M059J (cell line): Measurements from ENCODE around the gene GRK3. TPM values are rescaled to one million over a fixed set of nuclear protein-coding genes. Genes with fewer than 3 reads are reported as not detected.
A peak's percentile ranks its signal among the peaks of the same experiment; 100 is the strongest.

ENCODE experiments used
- DNase-seq: peaks from one replicate; pipeline ENCODE4 v3.0.0-alpha.2; 2012; ENCODE audit warnings: low read depth
- total RNA-seq: library from RNA; depleted of rRNA; stranded (reverse); fragments of >200 nt; shearing (Covaris generic); gene quantifications from 2 replicates; pipeline ENCODE4 v1.2.3, GENCODE V29; 2014

The GRK3 gene
- total RNA-seq, 1 experiment from 2014 or later: 4.6 TPM

DNA sequence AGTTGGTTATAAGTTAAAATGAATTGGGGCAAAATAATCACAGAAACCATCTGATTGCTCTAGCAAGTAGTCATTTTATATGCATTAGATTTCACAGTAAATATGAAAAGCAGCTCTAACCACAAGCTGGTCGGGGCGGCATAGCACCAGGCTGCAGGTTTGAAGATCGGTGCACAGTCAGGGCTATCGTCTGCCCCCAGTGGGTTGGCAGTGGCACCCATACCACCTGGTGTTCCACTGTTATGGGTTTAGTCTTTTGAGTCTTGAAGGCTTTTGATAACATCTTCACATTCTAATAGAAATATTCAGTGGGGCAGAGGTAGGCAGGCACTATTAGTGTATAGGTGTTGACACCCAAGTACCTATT, 62.1 kb downstream of the GRK3 start:
- no peak for DNase-seq

DNA sequence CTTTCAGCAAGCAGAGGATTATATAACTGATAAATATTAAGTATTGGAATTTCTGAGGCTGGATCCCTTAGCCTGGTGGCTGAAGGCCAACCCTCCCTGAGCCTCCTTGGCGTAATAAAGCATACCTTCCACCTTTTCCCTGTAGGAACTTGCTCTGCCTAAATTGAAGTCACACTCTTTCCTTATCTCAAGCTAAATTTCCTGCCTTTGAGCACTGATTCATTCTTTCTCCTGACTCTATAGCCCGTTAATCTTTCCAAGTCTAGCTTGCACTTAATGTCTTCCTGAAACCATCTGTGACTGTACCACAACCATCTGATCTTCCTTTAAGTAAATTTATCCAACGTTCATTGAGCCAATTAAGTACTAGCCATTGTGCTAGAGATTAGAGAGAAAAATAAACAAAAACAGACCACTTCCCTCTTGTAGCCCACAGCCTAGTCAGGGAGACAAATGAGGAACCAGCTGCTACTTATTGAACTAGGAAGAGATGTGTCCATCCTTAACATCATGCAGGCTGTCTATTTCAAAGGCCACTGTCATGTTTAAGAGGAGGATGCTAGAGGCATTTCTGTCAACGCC, 62.9 kb downstream of the GRK3 start:
- DNase-seq: peak; percentile 6

- DNase-seq: no peak
Measured at GRCh38 chr22:25628494-25628893, 64.0 kb downstream of the GRK3 start.

DNA sequence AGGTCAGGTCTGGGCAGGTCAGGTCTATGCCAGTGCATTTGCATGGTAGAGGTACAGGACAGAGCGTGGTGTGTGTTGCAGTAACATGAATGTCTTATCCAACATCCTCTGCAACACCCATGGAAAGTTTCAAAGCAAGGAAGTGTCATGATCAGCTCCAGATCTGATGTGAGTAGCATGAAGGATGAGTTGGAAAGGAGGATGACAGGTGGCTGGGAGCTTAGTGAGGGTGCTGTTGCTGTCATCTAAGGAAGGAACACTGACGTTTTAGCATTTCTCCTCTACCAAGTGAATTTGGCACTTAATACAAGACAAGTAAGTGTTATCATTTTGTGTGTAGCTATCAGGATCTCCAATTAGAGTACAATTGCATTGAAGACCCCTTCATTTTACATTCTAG, 65.1 kb downstream of the GRK3 start:
- no peak for DNase-seq

- no peak for DNase-seq
Measured at GRCh38 chr22:25630447-25630846, 66.0 kb downstream of the GRK3 start.

- no peak for DNase-seq
Measured at GRCh38 chr22:25636323-25636722, 71.8 kb downstream of the GRK3 start.

DNA sequence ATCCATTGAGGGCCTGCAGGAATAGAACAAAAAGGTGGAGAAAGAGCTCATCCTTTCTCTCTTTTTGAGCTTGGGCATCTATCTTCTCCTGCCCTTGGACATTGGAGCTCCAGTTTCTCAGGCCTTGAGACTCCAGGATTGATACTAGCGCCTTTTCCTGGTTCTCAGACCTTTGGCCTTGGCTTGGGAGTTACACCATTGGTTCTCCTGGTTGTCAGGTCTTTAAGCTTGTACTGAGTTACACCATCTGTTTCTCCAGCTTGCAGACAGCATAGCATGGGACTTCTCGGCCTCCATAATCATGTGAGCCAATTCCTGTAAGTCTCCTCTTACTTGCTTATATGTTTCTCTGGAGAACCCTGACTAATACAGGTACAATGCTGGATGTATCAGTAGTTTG, 72.6 kb downstream of the GRK3 start:
- DNase-seq: no peak

GRCh38 chr22:25637672-25638071, 73.2 kb downstream of the GRK3 start:
- DNase-seq: no peak

DNA sequence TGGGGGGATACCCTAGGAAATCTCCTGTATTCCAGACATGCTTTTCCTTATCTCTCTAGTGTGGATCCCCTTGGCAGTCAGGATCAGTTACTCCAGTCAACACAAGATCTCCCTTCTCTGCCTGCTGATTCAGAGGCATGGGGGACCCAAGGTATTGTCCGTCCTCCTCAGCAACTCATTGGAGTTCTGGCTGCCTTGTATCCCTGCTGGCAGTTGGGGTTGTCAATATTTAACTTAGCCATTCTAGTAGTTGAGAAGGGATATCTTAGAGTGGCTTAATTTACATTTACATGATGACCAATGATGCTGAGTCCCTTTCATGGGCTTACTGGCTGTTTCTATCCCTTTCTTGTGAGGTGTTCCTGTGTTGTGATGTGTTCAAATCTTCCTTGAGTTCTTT, 74.2 kb downstream of the GRK3 start:
- DNase-seq: no peak

DNA sequence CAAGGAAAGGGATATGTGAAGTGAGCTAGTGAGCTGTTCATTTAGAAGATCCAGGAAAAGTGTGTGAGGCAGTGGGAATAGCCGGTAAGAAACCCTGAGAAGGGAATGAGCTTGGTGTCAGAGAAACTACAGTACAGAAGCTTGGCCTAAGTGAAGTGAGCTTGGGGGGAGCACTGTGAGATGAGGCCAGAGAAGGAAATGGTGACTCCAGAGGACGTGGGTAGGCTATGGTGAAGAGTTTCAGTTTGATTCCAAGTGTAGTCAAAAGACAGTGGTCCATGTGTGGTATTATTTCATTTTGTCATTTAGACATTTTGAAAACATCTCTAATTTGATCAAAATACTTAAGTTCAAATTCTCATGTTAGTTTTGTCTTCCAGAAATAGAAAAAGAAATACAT, 77.2 kb downstream of the GRK3 start:
- no peak for DNase-seq

DNA sequence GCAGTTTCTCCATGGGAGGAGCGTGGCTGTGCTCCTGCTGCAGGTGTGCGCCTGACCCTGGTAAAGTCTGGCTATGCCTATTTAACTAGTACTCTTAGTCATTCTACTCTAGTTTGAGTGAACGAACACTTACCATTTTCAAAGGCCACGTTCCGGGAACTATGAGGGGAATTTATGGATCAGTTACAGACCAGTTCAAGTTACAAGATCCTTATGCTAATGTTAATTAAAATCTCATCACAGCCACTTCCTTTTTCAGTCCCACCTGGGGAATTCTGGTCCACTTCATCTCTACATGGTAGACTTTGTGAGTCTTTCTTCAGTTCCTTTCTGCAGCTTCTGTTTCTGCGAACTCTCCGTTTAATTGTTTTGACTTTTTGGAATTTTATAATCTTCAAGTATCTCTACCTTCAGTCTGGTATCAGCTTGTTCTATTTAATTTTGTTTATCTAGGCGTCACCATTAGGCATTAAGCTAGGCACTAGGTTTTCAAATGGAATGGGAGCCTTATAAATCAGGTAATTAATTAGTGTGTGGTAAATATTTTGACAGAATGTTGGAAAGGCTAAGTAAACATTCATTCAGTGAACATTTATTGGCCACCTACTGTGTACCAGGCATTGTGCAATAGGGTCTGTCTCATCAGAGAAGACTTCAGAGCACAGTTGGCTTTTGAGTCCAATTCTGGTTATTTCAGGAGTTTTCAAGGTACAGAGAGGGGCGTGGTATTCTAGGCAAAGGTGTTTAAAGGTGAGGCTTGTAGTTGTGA, 78.9 kb downstream of the GRK3 start:
- DNase-seq: no peak

DNA sequence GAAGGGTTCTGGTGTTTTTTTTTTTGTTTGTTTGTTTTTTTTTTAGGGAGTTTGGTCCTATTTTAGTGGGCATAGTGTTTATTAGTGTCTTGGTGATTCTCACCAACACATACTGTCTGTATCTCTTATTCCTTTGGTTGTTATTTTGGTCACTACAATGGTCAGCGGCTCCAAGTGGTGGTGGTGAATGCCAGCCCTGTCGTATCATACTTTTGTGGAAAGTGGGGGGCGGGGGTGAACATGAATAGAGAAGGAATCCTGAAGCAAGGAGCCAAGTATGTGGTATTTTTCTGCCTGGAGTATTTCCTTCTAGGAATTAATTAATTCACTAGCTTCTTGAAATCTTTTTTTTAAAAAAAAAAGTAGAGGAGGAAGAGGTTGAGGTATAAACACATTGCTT, 79.6 kb downstream of the GRK3 start:
- DNase-seq: peak; percentile 63

DNA sequence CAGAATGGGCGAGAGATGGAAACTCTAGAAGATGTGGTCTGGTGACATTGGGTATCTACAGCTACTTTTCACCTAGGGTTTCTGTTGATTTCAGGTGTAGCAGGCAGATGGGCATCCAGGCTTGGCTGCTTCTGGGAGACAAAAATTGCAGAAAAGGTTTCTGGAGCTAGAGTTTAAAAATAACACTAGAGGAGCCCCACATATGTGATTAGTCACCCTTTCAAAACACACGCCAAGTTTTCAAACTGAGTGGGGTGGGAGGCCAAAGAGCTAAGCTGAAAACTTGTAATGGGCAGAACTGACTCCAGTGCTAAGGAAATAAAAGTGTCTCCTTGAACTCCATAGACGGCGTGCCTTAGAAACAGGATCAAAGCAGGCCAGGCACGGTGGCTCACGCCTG, 80.8 kb downstream of the GRK3 start:
- peak; percentile 30 for DNase-seq

DNA sequence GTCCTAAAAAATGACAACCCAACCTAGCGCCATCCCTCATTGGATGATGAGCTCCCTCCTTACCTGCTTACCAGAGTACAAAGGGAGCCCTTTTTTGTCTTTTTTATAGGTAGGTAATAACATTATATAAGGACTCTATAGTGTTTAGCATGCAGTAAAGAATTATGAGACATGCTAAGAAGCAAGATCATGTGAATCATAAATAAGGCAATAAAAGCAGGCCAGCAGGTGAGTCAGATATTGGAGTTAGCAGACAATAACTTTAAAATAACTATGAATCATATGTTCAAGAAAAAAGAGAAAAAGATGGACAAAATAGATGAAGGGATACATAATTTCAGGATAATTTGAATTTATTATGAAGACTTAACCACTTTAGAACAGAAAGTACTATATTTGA, 81.5 kb downstream of the GRK3 start:
- peak; percentile 4 for DNase-seq

DNA sequence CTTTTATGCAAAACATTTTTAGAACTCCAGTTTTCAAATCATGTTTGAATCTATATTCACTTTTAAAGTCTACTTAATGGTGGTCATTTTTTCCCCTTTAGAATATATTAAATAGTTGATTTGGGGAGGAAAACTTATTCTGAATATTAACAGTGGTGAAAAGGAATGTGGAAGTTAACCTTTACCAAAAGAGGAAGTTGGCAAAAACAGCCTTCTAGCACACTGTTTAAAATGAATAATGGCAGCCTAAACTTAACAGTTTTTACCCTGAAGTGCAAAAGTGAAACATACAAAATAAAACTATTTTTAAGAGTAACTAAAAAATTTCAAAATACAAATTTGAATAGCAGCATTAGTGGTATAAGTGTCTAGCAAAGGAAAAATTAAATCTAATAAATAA, 86.4 kb downstream of the GRK3 start:
- no peak for DNase-seq

GRCh38 chr22:25651332-25652085, 87.0 kb downstream of the GRK3 start:
- DNase-seq: no peak

DNA sequence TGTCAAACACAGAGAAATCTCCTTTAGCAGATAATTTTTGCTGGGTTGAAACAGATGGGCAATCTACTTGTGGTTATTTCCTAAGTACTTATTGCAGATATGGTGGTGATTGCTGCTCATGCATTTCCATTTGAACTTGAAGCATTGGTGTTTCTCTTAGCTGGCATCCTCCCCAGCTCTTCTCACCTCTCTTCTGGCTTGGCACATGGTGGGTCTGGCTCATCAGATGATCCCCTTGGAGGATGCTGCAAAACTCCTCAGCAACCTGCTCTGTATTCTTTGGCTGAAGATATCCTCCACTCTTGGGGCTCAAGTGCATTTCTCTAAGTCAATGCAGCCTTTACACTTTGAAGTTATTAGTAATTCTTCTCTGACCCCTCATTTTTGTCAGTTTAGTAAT, 90.2 kb downstream of the GRK3 start:
- DNase-seq: no peak

- DNase-seq: no peak
Measured at GRCh38 chr22:25655371-25655935, 91.0 kb downstream of the GRK3 start.

DNA sequence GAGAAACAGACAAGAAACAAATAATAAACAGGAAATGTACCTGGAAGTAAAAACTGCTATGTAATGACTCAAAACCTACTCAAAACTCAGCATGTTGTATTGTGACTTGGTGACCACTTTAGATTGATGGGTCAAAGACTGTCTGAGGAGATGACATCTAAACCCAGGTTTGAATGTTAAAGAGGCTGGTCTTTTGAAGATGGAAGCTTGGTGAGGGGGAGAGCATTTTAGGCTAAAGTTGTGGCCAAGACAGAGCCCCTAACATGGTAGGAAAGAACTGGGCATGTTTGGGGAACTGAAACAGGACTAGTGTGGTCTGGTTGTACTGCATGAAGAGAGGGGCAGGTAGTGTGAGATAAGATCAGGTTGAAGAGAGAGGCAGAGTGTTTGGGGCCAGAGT, 92.2 kb downstream of the GRK3 start:
- no peak for DNase-seq

- DNase-seq: no peak
Measured at GRCh38 chr22:25658633-25659032, 94.2 kb downstream of the GRK3 start.

GRCh38 chr22:25659413-25659812, 94.9 kb downstream of the GRK3 start:
- no peak for DNase-seq

- DNase-seq: no peak
Measured at GRCh38 chr22:25660336-25660735, 95.9 kb downstream of the GRK3 start.

DNA sequence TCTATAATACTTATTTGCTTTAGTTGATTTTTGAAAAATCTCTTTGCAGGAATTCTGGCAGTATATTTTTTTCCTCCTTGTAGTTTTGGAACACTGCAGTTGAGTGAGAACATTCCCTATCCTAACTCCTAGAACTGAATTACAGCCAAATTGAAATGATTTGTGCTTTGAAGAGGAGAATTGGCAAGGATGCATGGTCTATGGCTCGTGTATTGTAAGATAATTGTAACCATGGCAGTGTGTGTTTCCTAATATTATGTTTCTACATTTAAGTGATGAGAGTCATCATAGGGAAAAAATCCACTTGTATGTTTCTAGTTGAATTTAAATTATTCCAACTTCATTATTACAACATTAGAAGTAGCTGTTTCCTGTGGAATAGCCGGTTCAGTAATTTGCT, 96.6 kb downstream of the GRK3 start:
- no peak for DNase-seq
